HL-60 (cell line): Measurements from ENCODE around the gene NLGN1.

Experiments used
- DNase-seq, 2 experiments: peaks; one replicate each; pipeline ENCODE4 v3.0.0-alpha.2; 2010 to 2020; ENCODE audit warnings: low read depth in 1 of 2, low spot score in 1 of 2
- H3K27ac ChIP-seq: fragments of 250-450 bp; sonication (Bioruptor Pico); replicated peaks from 2 replicates; pipeline ENCODE4 v1.5.1; 2020; ENCODE audit warnings: mild to moderate bottlenecking, moderate library complexity
- H3K27me3 ChIP-seq: fragments of 250-450 bp; sonication (Bioruptor Pico); 2 replicates; pipeline ENCODE4 v1.5.1; 2021; ENCODE audit warnings: mild to moderate bottlenecking, moderate library complexity; ENCODE audit not compliant: insufficient read depth, poor library complexity, severe bottlenecking
- H3K4me3 ChIP-seq: replicated peaks from 2 replicates; pipeline ENCODE4 v1.5.1; 2011; ENCODE audit warnings: mild to moderate bottlenecking, control low read depth, low read length; ENCODE audit not compliant: insufficient read depth
- CTCF ChIP-seq: IDR thresholded peaks from one replicate; pipeline ENCODE4 v1.5.1; 2011; ENCODE audit warnings: low read length, control low read depth, inconsistent platforms; ENCODE audit not compliant: insufficient read depth
- GABPA ChIP-seq: IDR thresholded peaks from 2 replicates; pipeline ENCODE4 v1.6.1; 2012; ENCODE audit warnings: low read depth
- POLR2AphosphoS5 ChIP-seq: IDR thresholded peaks from 2 replicates; pipeline ENCODE4 v1.6.1; 2012; ENCODE audit warnings: low read depth
- REST ChIP-seq: IDR thresholded peaks from 2 replicates; pipeline ENCODE4 v1.6.1; 2012; ENCODE audit warnings: low read depth; ENCODE audit not compliant: insufficient replicate concordance
- SPI1 ChIP-seq: IDR thresholded peaks from 2 replicates; pipeline ENCODE4 v1.6.1; 2012; ENCODE audit warnings: low read depth, mild to moderate bottlenecking, borderline replicate concordance

The NLGN1 gene

GRCh38 chr3:173774294-173774693 is 376.8 kb downstream of the NLGN1 start:
- no peak for TF ChIP-seq GABPA
- TF ChIP-seq REST: no peak
- TF ChIP-seq SPI1: no peak
- no peak for TF ChIP-seq CTCF
- TF ChIP-seq POLR2AphosphoS5: no peak
- DNase-seq: no peak
- Histone ChIP-seq H3K4me3 (no peak overlapping the region), H3K27ac (no peak overlapping the region), H3K27me3 (no peaks in the 10 kb centered on the region)

GRCh38 chr3:173778251-173778650 is 380.7 kb downstream of the NLGN1 start:
- no peaks in the 10 kb centered on the region for H3K27me3 ChIP-seq
- H3K27ac ChIP-seq: no peak overlapping the region
- H3K4me3 ChIP-seq: no peak overlapping the region
- TF ChIP-seq CTCF: no peak
- no peak for TF ChIP-seq SPI1
- TF ChIP-seq REST: no peak
- TF ChIP-seq GABPA: no peak
- no peak for TF ChIP-seq POLR2AphosphoS5
- DNase-seq: no peak

- DNase-seq: no peak
- H3K4me3 ChIP-seq: no peak overlapping the region
- TF ChIP-seq SPI1 (no peak), POLR2AphosphoS5 (no peak), CTCF (no peak), GABPA (no peak), REST (no peak)
- H3K27me3 ChIP-seq: no peaks in the 10 kb centered on the region
- H3K27ac ChIP-seq: no peak overlapping the region
Observed at GRCh38 chr3:173780067-173780466, 382.5 kb downstream of the NLGN1 start.
